Activated CD8-positive, alpha-beta memory T cell treated with anti-CD3 and anti-CD28 coated beads, Interleukin-2, amount 50 U/mL, for 1 hour (primary cell): Measurements from ENCODE around the gene SDC3.
"Not testable (repeated sequence)": the region's sequence is repeated elsewhere in the genome, so short reads cannot be mapped to it uniquely, and the experiment has no call there.

ENCODE experiments used
- DNase-seq: peaks from one replicate; pipeline ENCODE4 v3.0.0-alpha.2; 2020; ENCODE audit errors: extremely low read depth

The SDC3 gene

DNA sequence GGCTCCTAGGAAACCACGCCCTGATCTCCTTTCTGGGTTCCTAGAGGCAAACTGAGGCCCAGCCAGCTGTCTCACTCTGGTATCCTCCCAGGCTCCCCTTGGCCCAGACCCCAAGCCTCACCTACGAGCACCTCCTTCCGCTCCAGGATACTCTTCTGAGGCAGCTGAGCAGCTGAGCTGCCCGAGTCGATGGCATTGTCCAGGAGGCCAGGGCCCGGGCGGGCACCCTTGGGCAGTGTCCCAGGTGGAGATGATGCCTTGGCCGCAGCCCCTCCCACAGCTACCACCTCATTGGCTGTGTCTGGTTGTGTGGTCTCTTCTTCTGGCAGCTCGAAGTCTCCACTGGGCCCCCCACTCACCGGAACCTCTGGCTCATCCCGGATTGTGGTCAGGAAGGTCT, 34.4 kb downstream of the SDC3 start:
- no peak for DNase-seq

DNA sequence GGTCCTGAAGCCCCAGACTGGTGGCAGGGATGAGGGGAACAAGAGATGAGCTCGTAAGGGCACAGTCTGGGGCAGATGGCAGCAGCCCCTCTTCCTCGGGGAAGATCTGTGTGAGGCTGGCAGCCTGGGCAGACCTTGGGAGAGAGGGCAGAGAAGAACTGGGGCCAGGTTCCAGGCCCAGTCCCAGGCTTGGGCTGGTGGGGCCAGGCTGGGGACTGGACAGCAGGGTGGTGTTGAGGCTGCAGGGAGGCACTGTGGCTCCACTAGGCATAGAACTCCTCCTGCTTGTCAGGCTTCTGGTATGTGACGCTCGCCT, 35.7 kb downstream of the SDC3 start:
- no peak for DNase-seq

DNA sequence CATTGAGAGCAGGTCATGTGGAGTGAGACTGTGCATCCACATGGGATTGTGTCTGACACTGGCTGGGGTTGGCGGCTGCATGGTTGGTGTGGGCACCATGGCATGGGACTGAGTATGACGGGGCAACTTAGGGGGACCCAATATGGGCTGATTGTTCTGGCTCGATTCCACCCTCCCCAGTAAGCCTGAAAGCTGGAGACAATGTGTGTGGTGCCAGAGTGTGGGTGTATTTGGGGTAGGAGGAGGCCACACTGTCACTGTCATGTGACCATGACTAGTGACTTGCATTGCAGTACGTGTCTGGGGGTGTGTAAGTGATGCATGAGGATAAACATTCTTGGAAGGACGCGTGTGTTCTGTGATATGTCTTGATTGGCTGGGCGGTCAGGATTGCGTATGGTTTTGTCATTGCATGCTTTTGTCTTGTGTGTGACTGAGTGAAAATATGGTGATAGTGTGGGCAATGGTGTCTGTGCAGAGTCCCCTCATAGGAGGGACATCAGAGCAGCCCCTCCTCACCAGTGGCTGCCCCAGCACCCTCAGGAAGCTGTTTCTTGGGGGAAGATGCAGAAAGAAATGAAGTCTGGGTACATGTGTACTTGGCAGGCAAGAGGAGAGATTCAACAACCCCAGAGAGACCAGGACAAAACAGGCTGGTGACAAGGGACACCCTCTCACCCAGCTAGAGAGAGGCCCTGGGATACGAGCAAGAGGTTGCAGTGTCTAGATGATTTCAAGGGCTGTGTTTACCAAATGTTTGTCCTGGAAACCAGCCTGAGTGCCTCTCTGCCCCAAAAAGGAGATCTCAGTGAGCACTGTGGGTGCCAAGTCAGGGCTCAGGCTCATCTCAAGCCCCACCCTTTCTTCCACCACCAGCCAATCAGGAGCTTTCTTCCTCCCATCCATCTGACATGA, 36.3 kb downstream of the SDC3 start:
- DNase-seq, result no peak

- DNase-seq, result no peak
These were observed 37.2 kb downstream of the SDC3 start for GRCh38 chr1:30871276-30871871.

DNA sequence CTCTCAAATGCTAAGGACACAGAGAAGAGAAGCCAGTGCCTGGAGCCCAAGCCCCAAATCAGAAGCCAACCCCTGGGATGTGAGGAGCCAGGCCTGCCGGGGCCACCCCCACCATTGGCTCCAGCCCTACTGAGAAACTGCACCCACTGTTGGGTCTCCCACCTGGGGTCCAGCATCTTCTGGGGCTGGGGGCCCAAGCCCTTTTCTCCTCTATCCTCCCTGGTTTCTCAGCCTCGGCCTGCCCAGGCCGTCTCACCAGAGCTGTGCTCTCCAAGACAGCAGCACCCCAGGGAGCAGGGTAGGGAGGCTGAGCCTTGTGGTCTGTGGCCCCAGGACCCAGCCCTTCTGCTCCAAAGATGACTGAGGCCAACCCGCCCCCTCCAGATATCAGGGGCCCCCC, 37.9 kb downstream of the SDC3 start:
- no peak for DNase-seq

- no peak for DNase-seq
These were observed 38.5 kb downstream of the SDC3 start for GRCh38 chr1:30870035-30870434.

- no peak for DNase-seq
These were observed 39.6 kb downstream of the SDC3 start for GRCh38 chr1:30868833-30869435.

DNA sequence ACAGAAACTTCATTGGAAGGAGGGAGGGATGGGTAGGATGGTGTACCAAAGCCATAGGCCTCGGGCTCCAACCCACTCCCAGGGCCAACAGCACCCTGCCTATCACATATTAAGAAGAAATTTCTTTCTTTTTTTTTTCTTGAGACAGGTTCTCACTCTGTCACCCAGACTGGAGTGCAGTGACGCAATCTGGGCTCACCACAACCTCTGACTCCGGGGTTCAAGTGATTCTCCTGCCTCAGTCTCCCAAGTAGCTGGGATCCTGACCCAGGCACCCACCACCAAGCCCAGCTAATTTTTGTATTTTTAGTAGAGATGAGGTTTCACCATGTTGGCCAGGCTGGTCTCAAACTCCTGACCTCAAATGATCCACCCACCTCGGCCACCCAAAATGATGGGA, 40.5 kb downstream of the SDC3 start:
- DNase-seq, result not testable (repeated sequence)

DNA sequence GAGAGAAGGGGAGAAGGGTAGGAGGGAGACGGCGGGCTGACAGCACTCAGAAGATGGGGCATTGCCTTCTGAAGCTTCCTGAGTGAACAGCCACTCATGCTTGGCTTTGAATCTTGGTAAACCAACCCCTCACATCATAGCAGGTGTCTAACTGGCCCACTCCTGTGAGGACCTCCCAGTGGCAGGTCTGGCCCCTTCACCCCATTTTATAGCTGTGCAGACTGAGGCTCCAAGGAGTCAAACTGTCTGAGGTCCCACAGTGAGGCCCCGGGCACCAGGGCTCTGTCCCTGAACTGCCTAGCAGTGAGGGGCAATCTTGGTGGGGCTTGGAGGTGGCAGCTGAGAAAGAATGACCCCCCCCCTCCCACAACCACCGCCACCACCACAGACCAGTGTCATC, 41.0 kb downstream of the SDC3 start:
- no peak for DNase-seq

DNA sequence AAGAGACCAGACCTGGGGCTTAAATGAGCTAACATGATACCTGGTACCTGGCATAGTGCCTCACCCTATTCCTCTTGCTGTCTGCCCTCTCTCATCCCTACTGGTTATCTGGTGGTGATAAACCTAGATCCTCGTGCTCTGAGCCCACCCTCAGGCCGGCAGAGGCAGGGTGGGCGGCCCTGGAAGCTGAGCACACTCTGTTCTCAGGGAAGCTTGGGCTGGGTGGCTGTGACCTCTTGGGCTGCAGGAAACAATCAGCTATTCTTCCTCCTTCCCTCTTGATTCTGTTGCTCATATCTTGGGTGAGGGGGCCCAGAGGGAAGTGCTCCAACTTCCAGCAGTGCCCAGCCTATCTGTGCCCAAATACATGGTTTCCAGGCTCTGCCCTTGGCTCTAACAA, 42.0 kb downstream of the SDC3 start:
- no peak for DNase-seq

GRCh38 chr1:30864681-30865080, 43.9 kb downstream of the SDC3 start:
- DNase-seq, result no peak

- DNase-seq, result no peak
These were observed 44.5 kb downstream of the SDC3 start for GRCh38 chr1:30863858-30864604.

DNA sequence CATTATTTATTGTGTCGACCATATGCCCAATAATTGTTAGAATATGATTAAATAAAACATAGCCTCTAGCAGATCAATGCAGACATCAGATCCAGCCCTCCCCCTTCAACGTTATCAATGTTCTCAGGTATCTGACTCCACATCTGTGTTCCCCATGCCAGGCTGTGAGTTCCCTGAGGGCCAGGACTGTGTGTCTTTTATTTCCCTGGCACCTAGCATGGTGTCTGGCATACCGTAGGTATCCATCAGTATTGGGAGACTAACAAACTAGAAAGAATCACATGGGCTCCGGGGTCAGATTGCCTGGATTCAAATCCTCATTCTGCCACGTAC, 48.3 kb downstream of the SDC3 start:
- no peak for DNase-seq

DNA sequence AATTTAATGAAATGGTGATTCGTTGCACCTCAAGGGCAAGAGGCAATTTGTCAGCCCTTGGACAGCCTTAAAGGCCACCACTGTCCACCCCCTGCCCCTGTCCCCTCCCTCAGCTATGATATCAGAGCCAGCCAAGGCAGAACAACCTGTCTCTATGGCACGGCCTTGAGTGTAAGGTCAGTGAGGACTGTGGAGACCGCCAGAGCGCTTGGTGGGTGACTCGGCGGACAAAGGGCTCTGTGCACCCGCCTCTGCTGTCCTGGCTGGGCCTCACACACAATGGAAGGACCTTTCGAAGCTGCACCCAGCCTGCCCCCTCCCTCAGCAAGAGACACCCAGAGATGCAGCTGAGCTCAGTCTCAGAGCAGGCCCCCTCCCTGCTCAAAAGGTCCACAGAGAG, 50.6 kb downstream of the SDC3 start:
- no peak for DNase-seq

DNA sequence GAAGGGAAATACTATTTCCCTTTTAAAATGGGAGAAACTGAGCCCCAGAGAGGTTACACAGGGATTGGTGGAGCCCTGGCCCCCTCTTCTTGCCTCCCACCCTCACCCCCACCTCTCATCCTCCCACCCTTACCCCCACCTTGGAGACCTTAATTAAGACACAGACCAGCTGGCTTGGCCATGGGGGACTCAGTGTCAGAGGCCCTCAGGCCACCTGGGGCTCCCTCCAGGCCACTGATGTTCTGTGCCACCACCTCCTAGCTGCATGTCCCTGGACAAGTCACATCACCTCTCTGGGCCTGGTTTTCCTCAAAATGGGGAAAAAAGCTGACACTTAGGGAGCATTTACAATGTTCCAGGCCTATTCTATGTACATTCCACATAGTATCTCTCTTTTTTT, 51.5 kb downstream of the SDC3 start:
- no peak for DNase-seq

DNA sequence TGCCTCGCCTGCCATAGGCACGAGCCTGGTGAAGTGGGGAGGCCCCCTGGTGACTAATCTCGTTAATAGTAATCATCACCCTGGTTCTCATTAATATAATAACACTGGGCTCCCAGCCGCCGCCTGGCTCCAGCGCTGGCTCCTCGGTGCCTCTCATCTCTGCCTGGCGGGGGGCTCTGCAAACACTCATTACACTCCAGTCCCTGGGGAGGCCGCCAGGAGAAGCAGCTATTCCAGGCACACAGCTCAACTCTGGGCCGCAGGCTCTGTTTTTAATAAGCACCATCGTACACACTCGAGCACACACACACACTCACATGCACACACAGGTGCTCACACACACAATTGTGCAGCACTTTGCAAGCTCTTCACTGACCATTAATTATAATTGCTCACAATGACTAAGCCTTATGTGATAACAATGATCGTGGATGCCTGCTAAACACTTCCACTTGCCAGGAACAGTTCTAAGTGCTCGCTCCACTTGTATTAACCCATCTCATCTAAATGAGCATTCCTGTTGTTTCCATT, 52.2 kb downstream of the SDC3 start:
- no peak for DNase-seq

GRCh38 chr1:30855686-30856259, 52.8 kb downstream of the SDC3 start:
- DNase-seq, result no peak

DNA sequence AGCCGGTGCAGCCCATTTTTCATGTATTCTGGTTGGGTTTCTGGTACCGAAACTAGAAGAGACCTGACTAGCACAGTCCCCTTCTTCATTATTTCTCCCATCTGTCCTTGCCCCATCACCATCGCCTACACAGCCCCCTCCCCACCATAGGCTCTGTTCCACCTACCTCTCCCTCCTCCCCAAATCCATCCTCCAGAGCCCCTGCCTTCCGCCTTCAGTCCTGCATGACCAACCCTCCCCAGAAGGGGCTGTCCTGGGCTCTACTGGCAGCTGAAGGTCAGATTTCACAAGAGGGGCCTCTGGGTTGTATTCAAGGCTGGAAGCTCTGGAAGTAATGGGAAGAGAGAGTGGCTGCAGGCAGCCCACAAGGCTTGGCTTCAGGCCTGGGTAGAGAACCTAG, 55.2 kb downstream of the SDC3 start:
- no peak for DNase-seq

DNA sequence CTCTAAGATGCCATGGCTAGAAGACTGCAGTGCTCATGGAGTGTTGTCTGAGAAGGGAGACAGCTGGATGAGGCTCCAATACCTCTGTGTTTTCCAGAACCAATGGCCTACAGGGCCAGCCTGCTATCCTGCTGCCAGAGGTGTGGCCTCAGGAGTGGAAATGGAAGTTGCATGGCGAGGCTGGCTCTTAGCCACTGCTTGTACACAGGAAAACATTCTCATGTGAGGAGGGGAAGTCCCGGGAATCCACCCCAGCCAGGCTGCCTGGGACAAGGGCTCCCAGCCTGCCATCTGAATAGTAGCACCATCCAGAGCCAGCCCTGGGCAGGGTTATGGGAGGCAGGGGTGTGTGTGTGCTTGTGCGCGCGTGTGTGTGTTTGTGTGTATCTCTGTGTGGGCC, 56.5 kb downstream of the SDC3 start:
- no peak for DNase-seq

GRCh38 chr1:30851286-30851685, 57.3 kb downstream of the SDC3 start:
- no peak for DNase-seq

- no peak for DNase-seq
These were observed 58.0 kb downstream of the SDC3 start for GRCh38 chr1:30850607-30851006.

GRCh38 chr1:30848130-30848529, 60.4 kb downstream of the SDC3 start:
- no peak for DNase-seq
